Skeletal muscle cell (primary cell): ENCODE measurements around the gene ENTREP1.
A peak's percentile ranks its signal among the peaks of the same experiment; 100 is the strongest.

ENCODE experiments used
- DNase-seq: peaks from one replicate; pipeline ENCODE4 v3.0.0-alpha.2; 2010; ENCODE audit warnings: low read depth
- H3K4me3 ChIP-seq: 2 replicates; pipeline ENCODE4 v1.5.1; 2011; ENCODE audit warnings: low read depth, mild to moderate bottlenecking, control low read depth, low read length, moderate library complexity

Gene ENTREP1

DNA sequence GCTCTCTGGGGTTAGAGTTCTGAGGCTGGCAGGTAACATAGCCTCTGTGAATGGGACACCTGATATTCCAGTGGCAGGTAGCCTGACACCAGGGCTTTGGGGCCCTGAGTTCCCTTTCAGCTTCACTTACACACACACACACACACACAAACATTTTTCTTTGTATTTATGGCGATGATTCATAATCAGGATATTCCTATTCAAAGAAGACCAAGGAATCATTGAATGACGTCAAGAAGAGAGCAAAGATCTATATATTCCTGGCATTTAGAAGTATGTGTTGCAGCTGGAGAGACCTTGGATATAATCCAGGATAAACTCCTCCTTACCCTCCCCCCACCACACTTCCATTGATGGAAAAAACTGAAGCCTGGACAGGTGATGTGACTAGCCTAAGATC, 7.9 kb upstream of the ENTREP1 start:
- H3K4me3 ChIP-seq: no peak overlapping the region
- DNase-seq: no peak

DNA sequence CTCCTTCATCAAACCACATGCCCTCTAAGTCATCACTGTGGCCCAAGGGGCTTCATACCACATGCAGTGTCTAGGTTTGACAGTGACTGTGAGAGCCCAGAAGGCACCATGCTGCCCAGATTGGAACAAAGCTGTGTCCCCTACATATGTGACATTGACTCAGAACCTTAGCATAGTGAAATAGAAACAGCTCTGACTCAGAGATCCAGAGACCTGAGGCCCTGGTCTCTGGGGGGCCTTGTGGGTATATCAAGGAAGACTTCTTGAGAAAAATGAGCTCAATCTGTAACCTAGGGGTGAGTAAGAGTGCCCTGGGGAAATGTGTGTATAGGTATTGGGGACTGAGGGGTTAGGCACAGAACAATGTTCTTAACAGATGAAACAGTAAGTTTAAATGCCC, 7.1 kb upstream of the ENTREP1 start:
- DNase-seq: no peak

DNA sequence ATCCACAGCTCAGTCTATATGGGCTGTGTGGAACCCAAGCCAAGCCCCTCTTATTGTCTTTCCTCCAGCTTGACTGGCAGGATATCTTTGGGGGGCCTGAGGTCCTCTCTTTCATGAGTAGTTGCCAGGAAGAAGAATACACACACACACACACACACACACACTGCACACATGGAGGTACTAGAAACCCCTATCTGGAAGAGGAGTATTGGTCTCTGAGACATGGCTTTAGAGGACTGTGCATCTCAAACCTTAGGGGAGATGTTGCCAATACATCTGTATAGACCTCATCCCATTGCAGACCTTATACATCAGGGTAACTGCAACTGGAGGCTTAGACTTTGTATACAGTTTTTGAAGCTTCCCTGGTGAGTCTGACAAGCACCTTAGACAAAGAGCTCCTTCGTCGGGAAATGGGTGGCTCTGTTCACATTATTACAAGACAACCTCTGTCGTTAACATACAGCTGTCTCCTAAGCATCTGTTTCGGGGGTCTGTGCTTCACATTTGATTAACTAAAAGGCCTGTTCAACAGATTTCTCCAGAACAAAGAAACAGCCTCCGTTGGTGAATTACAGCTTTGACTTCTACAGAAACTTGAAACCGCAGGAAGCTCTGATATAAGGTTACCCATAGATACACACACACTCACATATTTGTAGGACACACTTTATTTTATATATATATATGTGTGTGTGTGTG, 5.5 kb upstream of the ENTREP1 start:
- H3K4me3 ChIP-seq: no peak overlapping the region

More for the DNA sequence above, 7.1 kb upstream of the ENTREP1 start:
- no peak overlapping the region for H3K4me3 ChIP-seq

DNA sequence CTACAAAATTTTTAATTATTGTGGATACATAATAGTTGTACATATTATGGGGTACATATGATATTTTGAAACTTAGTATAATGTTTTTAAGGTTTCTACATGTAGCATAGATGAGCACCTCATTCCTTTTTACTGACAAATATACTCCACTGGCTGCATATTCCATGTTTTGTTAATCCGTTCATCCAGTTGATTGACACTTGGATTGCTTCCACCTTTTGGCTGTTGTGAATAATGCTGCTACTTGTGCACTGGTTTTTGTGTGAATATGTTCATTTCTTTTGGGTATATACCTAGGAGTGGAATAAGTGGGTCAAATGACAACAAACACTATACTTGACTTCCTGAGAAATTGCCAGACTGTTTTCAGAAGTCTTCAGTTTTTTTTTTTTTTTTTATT, 2.8 kb upstream of the ENTREP1 start:
- DNase-seq: no peak
- no peak overlapping the region for H3K4me3 ChIP-seq

More for the DNA sequence above, 5.5 kb upstream of the ENTREP1 start:
- DNase-seq: no peak

DNA sequence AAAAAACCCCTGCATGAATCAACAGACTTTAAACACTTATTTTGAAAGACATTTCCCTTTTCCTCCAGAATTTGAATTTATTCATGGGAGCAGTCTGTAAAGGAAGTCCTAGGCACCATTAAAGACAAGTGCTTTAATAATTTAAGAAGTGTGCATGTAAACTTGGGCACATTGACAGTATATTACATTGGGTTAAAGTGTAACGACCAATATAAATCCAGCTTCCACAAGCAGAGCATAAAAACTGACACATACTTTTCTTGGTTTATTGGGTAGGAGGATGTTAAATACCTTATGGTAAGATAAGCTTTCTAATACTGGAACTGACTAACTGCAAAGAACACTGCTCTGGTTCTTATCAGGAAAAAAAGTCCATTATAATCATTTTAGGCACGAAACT, 1.2 kb upstream of the ENTREP1 start:
- no peak for DNase-seq
- H3K4me3 ChIP-seq: no peak overlapping the region

DNA sequence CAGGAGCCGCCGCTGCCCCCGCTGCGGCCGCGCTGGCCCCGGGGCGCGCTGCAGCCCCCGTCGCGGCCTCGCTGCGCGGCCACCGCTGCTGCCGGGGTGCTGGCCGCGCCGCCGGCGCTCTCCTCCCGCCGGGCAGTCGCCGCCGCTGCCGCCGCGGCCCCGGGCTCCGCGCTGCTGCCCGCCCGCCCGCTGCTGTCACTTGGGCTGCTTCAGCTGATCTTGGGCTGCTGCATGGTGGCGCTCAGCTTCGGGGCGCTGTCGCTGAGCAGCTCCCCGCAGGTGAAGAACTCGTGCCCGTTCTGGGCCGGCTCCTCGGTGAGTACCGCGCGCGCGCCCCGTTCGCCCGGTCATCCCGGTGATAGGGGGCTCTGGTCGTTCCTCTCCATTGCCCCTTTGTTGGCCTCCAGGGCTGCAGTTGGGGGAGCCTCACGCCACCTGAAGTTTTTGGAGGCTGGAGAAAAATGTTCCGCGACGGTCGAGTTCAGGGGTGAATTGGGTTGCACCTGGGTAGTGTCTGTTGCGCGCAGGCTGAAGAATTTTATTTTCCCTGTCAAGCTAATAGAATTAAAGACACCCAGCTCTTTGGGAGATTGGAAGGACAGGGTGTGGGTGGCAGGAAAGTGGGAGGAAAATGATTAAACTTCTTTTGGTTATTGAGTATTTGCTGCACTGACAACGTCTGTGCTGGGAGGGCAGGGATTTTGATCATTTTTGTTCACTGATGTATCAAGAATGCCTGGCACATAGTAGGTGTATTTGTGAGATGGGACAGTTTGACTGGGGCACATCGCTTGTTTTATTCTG, 596 bp downstream of the ENTREP1 start:
- no peak for DNase-seq
- peak overlapping the region; percentile 42 for H3K4me3 ChIP-seq

DNA sequence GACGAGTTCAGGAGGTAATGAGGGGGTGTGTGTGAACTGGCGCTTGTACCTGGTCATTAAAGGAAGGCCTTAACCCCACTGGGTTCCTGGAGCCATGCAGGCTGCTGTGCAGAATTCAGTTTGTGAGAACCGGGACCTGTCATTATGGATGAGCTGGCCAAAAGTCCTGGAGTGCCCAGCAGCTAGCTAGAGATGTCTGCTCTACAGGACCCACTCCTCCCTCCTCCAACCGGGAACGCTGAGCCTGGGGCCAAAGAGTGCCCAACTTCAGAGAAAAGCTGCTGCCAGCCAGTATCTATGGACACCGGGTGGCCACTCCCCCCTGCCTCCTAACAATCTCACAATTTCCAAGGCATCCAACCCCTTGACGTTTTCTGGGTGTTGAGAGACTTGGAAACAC, 1.2 kb downstream of the ENTREP1 start:
- H3K4me3 ChIP-seq: no peak overlapping the region
- no peak for DNase-seq

DNA sequence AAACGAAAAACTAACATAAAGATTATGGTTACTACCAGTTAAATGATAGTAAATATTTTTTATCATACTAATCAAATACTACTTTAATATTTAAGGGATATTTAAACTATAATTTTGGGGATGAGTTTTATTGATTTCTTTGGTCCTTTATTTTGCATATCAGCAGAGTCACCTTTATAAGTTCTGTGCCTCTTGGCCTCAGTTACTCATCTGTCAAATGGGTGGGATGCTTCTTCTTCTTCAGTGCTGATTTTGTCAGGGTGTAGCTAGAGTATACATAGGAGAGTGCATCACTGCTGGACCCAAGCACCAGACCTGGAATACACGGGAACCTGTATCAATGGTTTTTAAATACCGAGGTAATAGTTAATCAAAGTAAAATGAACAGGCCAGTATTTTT, 5.6 kb downstream of the ENTREP1 start:
- no peak overlapping the region for H3K4me3 ChIP-seq
- no peak for DNase-seq

DNA sequence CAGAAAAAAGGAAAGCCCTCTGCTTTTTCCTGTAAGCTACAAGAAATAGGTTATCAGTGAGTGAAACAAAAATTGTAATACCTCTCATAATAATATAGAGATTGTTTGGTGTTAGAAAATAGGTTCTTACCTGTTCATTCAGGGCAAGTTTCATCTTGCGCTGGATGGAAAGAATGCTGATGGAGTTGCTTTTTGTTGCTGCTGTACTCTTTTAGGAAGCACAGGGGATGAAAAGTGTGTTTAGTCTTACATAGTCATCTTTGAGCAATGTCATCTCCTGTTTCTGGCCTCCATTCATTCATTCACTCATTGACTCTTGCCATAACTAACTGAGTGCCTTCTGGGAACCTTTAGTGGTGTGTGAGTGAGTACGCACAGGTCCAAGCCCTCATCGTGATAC, 6.4 kb downstream of the ENTREP1 start:
- no peak for DNase-seq
- no peak overlapping the region for H3K4me3 ChIP-seq

DNA sequence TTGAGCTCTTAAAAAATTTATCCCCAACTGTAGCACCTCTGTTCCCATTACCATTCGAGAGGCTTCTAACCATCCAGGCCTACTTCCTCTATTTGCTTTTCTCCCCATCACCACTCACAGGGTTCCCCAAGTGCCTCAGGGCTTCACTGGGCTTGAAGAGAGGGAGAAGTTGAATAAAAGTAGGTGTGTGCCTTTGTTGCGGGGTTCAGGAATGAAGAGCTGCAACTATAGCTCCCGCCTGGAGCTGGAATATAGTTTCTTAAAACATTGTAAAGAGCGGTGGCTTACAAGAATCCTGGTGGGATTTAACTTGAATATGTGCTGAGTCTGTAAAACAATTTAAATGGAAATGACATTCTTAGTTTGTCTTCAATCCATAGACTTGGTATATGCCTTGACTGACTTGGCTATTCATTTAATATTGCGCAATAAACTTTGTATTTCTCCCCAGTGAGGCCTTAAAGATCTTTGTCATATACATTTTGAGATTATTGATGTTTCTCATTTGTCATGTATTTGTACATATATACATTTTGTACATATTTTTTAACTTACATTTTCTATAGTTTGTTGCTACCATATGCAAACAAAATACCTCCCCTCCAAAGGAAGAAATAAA, 7.2 kb downstream of the ENTREP1 start:
- no peak overlapping the region for H3K4me3 ChIP-seq
- DNase-seq: no peak

DNA sequence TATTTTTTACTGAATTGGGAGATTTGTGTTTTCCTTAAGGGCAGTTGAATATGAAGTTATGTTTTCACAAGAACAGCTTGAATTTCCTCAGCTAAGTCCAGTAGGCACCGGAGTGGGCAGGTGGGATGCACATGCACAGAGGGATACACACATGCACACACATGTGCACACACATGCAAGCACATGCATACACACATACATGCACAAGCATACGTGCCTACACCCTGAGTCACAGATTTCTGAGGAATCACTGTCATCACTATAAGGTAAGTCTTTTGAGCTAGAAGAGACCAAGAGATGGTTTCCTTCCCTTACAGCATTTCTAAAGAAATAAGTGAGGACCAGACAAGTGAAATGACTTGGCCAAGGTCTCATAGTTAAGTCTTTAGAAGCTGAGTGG, 8.7 kb downstream of the ENTREP1 start:
- no peak overlapping the region for H3K4me3 ChIP-seq
- DNase-seq: no peak

DNA sequence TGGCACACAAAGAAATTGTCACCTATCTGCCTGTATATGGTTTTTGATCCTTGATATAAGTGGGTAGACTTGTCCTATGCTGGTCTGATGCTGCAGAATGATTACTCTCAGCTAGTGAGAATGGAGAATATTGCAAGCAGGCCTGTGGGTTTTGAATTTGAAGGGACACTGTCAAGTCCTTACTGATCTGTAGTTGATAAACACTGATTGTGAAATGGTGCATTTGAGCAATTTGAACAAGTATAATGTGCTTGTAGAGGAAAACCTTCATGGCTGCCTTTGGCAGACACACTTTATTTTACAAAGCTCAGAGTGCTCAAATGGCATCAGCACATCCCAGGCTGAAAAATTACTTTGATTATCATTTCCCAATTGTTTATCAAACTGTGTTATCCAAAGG, 9.3 kb downstream of the ENTREP1 start:
- no peak overlapping the region for H3K4me3 ChIP-seq
- no peak for DNase-seq

DNA sequence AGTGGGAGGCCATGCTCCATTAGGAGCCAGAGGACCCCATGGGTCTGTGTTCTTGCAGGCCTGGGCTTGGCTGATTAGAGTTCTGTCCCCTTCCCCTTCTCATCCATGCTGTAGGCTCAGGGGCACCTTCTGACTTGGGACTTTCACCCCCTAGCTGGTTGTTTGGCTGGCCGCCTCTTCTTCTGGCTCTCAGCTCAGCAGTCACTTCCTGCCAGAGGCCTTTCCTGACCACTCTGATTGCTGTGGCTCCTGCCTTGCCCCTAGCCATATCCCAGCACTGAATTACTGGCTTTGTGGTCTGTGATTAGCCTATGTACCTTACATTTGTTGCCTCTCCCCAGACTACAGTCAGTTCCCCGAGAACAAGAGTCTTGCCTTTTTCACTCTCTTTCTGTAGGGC, 14.6 kb downstream of the ENTREP1 start:
- H3K4me3 ChIP-seq: no peak overlapping the region

DNA sequence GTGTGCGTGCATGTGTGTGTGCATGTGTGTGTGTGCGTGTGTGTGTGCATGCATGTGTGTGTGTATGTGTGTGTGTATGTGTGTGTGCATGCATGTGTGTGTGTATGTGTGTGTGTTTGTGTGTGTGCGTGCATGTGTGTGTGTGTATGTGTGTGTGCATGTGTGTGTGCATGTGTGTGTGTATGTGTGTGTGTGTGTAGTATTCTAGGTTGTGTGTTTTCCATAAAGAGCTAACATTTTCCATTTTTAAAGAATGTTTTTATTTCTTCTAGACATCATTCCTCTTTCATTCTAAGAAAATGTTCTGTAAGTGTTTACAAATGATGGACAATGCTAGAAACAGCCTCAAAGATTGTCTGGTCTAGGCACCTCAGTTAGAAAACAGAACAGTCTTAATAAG, 15.6 kb downstream of the ENTREP1 start:
- no peak for DNase-seq
- no peak overlapping the region for H3K4me3 ChIP-seq

More for the DNA sequence above, 14.6 kb downstream of the ENTREP1 start:
- DNase-seq: no peak

DNA sequence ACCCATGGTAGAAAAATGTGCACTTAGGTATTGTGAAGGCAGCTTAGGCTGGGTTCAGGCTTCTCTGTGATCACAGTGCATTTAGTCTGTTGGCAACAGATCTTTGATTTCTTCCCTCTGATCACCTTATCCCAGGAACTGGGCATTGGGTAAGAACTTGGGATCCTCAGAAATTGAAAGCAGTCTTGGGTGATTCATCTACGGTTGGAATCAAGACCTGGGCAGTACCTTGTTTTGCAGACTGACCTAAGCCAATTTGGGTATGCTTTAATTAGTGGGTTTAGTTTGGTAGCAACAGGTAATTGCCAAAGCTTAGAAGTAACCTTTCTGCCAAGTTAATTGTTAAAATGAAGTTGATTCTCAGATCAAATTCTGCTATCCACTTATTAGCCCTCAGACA, 17.8 kb downstream of the ENTREP1 start:
- no peak for DNase-seq

DNA sequence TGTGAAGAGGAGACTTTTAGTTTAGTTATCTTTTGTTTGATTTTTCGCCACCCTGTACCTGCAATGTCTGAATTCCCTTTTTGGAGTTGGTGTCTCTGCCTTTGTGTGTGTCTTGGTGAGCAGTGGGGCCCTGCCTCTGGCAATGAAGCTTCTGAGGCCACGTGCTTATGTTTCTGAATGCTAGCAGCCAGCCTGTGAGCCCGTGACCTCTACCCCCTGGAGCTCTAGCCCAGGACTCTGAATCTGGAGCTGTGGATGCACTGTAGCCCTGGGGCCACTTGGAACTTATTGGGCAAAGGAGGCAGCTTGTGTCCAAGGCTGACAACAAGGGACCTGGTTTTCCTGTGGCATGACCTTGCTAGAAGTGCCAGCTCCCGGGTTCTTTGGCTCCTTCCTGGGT, 19.4 kb downstream of the ENTREP1 start:
- no peak for DNase-seq
- no peak overlapping the region for H3K4me3 ChIP-seq

More for the DNA sequence above, 17.8 kb downstream of the ENTREP1 start:
- H3K4me3 ChIP-seq: no peak overlapping the region

DNA sequence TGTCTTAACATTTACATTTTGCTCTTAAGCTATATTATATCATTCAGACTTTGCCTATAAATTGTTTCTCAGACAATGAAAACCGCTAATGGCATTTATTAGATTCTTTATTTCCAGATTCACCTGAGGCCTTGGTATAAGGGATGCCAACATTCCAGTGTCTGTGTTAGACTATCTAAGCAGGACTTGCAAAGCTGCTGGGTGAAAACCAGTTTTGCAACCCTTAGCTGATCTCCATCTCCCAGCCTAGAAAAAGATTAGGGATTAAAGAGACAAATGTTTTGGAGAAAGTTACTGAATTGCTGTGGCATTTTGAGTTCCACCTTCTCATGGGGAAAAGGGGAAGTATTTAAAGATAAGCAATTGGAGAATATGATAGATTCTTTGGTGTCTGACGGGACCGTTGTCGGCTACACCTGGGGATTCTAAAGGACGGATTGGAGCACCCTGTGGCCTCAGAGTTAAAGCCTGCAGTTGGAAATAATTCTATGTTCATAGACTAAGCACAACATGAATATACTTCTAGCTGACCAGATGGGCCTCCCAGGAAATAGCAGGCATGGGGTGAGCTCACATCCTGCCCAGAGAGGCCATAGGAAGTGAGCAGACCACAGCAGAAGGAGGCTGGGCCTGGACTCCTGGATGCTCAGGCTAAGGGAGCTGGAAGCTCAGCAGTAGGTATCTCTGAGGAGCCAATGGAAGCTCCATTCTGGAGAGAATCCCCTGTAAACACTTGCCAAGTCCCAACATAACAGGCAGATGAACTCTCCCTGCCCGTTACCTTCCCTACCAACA, 21.8 kb downstream of the ENTREP1 start:
- no peak for DNase-seq
- no peak overlapping the region for H3K4me3 ChIP-seq

DNA sequence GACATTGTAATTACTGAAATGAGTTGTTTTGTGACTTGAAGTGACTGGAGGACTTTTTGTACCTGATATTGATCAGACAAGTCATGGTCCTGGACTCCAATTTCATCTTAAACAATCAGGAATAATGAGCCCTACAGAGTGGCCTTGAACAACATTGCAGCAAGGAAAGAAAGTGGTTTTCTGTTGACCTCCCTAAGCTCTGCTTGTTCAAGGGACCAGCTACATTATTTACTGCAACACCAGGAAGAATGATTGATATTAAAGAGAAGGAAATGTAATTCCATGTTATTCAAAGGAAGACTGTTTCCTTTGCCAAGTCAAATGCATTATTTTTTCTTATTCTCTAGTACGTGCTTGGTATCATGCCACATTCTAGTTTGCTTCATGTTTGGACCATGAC, 22.6 kb downstream of the ENTREP1 start:
- DNase-seq: no peak
- no peak overlapping the region for H3K4me3 ChIP-seq

DNA sequence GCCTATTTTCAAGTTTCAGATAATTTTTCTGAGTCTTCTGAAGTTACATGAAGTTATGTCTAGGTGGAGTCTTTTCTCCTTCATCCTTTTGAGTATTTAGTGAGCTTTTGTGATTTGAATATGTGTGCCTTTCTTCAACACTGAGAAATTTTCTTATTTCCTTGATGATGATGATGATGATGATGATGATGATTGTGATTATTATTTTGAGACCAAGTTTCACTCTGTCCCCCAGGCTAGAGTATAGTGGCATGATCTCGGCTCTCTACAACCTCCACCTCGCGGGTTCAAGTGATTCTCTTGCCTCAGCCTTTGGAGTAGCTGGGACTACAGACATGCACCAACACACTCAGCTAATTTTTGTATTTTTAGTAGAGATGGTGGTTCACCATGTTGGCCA, 26.2 kb downstream of the ENTREP1 start:
- H3K4me3 ChIP-seq: no peak overlapping the region
- DNase-seq: no peak

DNA sequence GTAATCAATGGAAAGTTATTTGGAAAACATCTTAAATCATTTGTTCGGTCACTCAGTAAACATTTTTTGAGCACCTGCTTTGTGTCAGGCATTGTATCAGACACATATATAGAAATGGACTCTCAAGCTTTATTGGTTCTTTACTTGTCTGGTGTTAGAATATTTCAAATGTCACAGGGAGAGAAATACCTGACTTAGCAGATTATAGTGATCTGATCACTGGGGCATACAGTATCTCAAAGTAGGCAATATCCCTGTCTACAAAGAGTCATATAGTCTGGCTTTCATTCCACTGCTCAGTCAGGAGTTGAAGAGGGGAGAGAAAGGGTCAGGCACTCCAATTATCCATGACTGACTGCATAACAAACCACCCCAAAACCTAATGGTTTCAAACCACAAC, 30.2 kb downstream of the ENTREP1 start:
- no peak overlapping the region for H3K4me3 ChIP-seq

More for the DNA sequence above, 30.2 kb downstream of the ENTREP1 start:
- no peak for DNase-seq
